Measurements from ENCODE around the gene DRD2.

DRD2 gene

DNA sequence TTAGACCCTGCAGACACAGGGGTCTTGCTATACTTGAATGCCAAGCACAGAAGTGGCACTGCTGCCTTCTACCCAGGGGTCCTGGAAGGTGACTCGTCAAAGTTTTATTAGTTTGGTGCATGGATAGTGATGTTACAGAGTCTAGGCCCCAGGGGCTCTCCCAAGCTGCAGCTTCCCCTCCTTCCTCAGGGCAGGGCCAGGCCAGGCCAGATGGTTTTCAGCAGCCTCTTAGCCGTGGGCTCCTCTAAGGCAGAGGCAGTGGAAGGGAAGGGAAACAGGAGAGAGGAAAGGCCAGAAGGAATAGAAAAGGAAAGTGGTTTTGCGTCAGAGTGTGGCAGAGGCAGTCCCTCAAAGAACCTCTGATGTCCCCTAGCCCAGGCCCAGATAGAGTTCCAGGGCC is 65.7 kb downstream of the DRD2 start:
- DNase-seq (no peak), ATAC-seq (ENCODE audit: insufficient read depth, low read depth) (no peak)
- H3K9me3 ChIP-seq (ENCODE audit: insufficient read depth, low read length, severe bottlenecking) = no peaks in the 10 kb centered on the region
- no peaks in the 10 kb centered on the region for H4K20me1 ChIP-seq (ENCODE audit: insufficient read depth, low read length)
- no peaks in the 10 kb centered on the region for H3K27me3 ChIP-seq (ENCODE audit: insufficient read depth, low read length, poor library complexity)
- H3K27ac ChIP-seq (ENCODE audit: low read length) = no peak overlapping the region
- TF ChIP-seq, protein P1, sequence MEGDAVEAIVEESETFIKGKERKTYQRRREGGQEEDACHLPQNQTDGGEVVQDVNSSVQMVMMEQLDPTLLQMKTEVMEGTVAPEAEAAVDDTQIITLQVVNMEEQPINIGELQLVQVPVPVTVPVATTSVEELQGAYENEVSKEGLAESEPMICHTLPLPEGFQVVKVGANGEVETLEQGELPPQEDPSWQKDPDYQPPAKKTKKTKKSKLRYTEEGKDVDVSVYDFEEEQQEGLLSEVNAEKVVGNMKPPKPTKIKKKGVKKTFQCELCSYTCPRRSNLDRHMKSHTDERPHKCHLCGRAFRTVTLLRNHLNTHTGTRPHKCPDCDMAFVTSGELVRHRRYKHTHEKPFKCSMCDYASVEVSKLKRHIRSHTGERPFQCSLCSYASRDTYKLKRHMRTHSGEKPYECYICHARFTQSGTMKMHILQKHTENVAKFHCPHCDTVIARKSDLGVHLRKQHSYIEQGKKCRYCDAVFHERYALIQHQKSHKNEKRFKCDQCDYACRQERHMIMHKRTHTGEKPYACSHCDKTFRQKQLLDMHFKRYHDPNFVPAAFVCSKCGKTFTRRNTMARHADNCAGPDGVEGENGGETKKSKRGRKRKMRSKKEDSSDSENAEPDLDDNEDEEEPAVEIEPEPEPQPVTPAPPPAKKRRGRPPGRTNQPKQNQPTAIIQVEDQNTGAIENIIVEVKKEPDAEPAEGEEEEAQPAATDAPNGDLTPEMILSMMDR (IDR thresholded peaks at IDR 0.05; ENCODE audit: borderline replicate concordance, extremely low read depth, low read length, poor library complexity, severe bottlenecking) = no peak
- no peak for TF ChIP-seq EZH2 (IDR thresholded peaks at IDR 0.05; ENCODE audit: borderline replicate concordance, low read depth, low read length, severe bottlenecking)
- no peak overlapping the region for H3K9ac ChIP-seq (ENCODE audit: low read depth, low read length)
- H3K79me2 ChIP-seq (ENCODE audit: insufficient read depth, low read length) = no peaks in the 10 kb centered on the region
- no peak overlapping the region for H3K4me2 ChIP-seq (ENCODE audit: insufficient read depth, low read length)
- H3K4me1 ChIP-seq (ENCODE audit: insufficient read depth, low read length) = no peaks in the 10 kb centered on the region
- H3K36me3 ChIP-seq (ENCODE audit: insufficient read depth, low read length) = no peaks in the 10 kb centered on the region
- H3K4me3 ChIP-seq (ENCODE audit: low read depth in 1 of 2, low read length in 2 of 2) = no peak overlapping the region
- no peak overlapping the region for H2AFZ ChIP-seq (ENCODE audit: low read depth, low read length)

DNA sequence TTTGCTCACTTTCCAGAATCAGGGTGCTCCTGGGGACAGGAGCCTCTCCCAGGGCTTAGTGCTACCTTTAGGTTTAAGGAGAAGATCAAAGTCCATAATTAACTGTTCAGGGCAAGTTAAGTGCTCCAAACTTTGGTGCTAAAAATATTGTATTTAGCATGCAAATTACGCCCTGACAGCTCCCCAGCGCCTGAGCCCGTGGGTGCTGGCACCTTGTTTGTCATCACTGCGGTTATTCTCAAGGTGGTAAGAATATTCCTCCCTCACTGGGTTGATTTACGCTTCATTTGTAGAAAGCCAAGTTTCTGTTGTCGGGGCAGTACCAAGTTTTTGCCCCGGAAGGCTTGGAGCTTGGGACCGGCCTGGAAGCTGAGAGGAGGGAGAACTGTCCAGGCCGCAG is 66.3 kb downstream of the DRD2 start:
- H2AFZ ChIP-seq (ENCODE audit: low read depth, low read length) = no peak overlapping the region
- no peak overlapping the region for H3K27ac ChIP-seq (ENCODE audit: low read length)
- H3K4me2 ChIP-seq (ENCODE audit: insufficient read depth, low read length) = no peak overlapping the region
- H3K9me3 ChIP-seq (ENCODE audit: insufficient read depth, low read length, severe bottlenecking) = no peaks in the 10 kb centered on the region
- ATAC-seq (ENCODE audit: insufficient read depth, low read depth) (no peak), DNase-seq (no peak)
- H3K4me1 ChIP-seq (ENCODE audit: insufficient read depth, low read length) = no peaks in the 10 kb centered on the region
- no peak overlapping the region for H3K9ac ChIP-seq (ENCODE audit: low read depth, low read length)
- H3K27me3 ChIP-seq (ENCODE audit: insufficient read depth, low read length, poor library complexity) = peaks cover 3% of the 10 kb centered on the region
- no peak for TF ChIP-seq EZH2 (IDR thresholded peaks at IDR 0.05; ENCODE audit: borderline replicate concordance, low read depth, low read length, severe bottlenecking)
- TF ChIP-seq, protein P1 (IDR thresholded peaks at IDR 0.05; ENCODE audit: borderline replicate concordance, extremely low read depth, low read length, poor library complexity, severe bottlenecking) = no peak
- H4K20me1 ChIP-seq (ENCODE audit: insufficient read depth, low read length) = no peaks in the 10 kb centered on the region
- no peaks in the 10 kb centered on the region for H3K79me2 ChIP-seq (ENCODE audit: insufficient read depth, low read length)
- no peak overlapping the region for H3K4me3 ChIP-seq (ENCODE audit: low read depth in 1 of 2, low read length in 2 of 2)
- no peaks in the 10 kb centered on the region for H3K36me3 ChIP-seq (ENCODE audit: insufficient read depth, low read length)

DNA sequence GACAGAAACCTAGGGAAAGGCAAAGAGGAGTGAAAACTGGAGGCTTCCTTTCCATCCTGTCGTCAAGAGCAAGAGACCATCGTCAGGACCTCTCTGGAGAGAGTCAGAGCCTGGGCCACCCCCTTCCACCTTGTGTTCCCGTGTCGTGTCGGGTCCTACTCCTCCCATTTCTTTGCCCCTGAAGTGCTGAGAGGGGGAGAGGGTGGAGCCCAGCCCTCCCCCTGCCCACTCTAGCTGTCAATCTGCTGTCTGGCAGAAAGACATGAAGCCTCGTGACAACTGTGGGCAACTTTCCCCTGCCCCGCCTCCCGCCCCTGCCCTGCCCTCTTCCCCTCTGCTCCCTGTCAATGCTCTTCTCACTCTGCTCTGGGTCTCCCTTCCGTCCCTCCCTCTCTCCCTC is 67.0 kb downstream of the DRD2 start:
- Histone ChIP-seq H3K9me3 (ENCODE audit: insufficient read depth, low read length, severe bottlenecking) (no peaks in the 10 kb centered on the region), H3K9ac (ENCODE audit: low read depth, low read length) (no peak overlapping the region), H3K27me3 (ENCODE audit: insufficient read depth, low read length, poor library complexity) (peaks cover 4% of the 10 kb centered on the region), H4K20me1 (ENCODE audit: insufficient read depth, low read length) (no peaks in the 10 kb centered on the region), H3K4me1 (ENCODE audit: insufficient read depth, low read length) (no peaks in the 10 kb centered on the region), H2AFZ (ENCODE audit: low read depth, low read length) (no peak overlapping the region), H3K79me2 (ENCODE audit: insufficient read depth, low read length) (no peaks in the 10 kb centered on the region), H3K36me3 (ENCODE audit: insufficient read depth, low read length) (no peaks in the 10 kb centered on the region), H3K4me3 (ENCODE audit: low read depth in 1 of 2, low read length in 2 of 2) (no peak overlapping the region), H3K4me2 (ENCODE audit: insufficient read depth, low read length) (no peak overlapping the region), H3K27ac (ENCODE audit: low read length) (no peak overlapping the region)
- no peak for ATAC-seq (ENCODE audit: insufficient read depth, low read depth)
- TF ChIP-seq, protein P1 (IDR thresholded peaks at IDR 0.05; ENCODE audit: borderline replicate concordance, extremely low read depth, low read length, poor library complexity, severe bottlenecking) = no peak
- TF ChIP-seq EZH2 (IDR thresholded peaks at IDR 0.05; ENCODE audit: borderline replicate concordance, low read depth, low read length, severe bottlenecking) = no peak
- no peak for DNase-seq

DNA sequence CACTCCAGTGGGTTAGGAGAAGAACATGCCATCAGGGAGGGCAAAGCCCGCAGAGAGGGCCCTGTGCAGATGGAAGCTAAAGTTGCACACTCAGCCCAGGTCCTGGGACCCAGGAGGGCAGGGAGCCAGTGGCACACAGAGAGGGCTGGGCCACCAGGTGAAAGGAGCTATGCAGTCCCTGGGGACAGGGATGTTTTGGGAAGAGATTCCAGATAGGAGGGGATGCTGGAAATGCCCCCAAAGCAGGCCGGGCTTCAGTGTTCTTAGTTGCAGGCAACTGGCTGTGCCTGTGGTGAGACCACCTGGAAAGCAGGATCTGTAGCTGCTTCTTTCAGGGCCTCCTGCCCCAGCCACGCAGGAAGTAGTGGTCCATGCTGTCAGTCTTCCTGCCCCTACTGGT is 68.0 kb downstream of the DRD2 start:
- Histone ChIP-seq H3K27ac (ENCODE audit: low read length) (no peak overlapping the region), H3K9ac (ENCODE audit: low read depth, low read length) (no peak overlapping the region), H3K4me3 (ENCODE audit: low read depth in 1 of 2, low read length in 2 of 2) (no peak overlapping the region), H3K36me3 (ENCODE audit: insufficient read depth, low read length) (no peaks in the 10 kb centered on the region), H3K9me3 (ENCODE audit: insufficient read depth, low read length, severe bottlenecking) (no peaks in the 10 kb centered on the region), H3K79me2 (ENCODE audit: insufficient read depth, low read length) (no peaks in the 10 kb centered on the region), H2AFZ (ENCODE audit: low read depth, low read length) (no peak overlapping the region), H3K4me1 (ENCODE audit: insufficient read depth, low read length) (no peaks in the 10 kb centered on the region), H4K20me1 (ENCODE audit: insufficient read depth, low read length) (no peaks in the 10 kb centered on the region), H3K27me3 (ENCODE audit: insufficient read depth, low read length, poor library complexity) (peaks cover 4% of the 10 kb centered on the region), H3K4me2 (ENCODE audit: insufficient read depth, low read length) (no peak overlapping the region)
- DNase-seq = no peak
- ATAC-seq (ENCODE audit: insufficient read depth, low read depth) = no peak
- TF ChIP-seq, protein P1 (IDR thresholded peaks at IDR 0.05; ENCODE audit: borderline replicate concordance, extremely low read depth, low read length, poor library complexity, severe bottlenecking) = no peak
- no peak for TF ChIP-seq EZH2 (IDR thresholded peaks at IDR 0.05; ENCODE audit: borderline replicate concordance, low read depth, low read length, severe bottlenecking)

Measured in DND-41 (cell line).